ENCODE data around the gene HBA1. TPM values are rescaled to one million over a fixed set of nuclear protein-coding genes. Genes with fewer than 3 reads are reported as not detected.

The HBA1 gene
- total RNA-seq, 1 experiment from 2014 or later, result 3.4 TPM

DNA sequence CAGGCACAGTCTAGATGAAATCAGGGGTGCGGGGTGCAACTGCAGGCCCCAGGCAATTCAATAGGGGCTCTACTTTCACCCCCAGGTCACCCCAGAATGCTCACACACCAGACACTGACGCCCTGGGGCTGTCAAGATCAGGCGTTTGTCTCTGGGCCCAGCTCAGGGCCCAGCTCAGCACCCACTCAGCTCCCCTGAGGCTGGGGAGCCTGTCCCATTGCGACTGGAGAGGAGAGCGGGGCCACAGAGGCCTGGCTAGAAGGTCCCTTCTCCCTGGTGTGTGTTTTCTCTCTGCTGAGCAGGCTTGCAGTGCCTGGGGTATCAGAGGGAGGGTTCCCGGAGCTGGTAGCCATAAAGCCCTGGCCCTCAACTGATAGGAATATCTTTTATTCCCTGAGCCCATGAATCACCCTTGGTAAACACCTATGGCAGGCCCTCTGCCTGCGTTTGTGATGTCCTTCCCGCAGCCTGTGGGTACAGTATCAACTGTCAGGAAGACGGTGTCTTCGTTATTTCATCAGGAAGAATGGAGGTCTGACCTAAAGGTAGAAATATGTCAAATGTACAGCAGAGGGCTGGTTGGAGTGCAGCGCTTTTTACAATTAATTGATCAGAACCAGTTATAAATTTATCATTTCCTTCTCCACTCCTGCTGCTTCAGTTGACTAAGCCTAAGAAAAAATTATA lies 1.6 kb downstream of the HBA1 start (continued):
- TF ChIP-seq ZNF532 (CRISPR knock-in tag; IDR thresholded peaks at IDR 0.05; ENCODE audit: borderline replicate concordance) (no peak), MAX (CRISPR knock-in tag; IDR thresholded peaks at IDR 0.05) (no peak), ZNF263 (CRISPR knock-in tag; IDR thresholded peaks at IDR 0.05; ENCODE audit: low read depth) (no peak), ZNF121 (CRISPR knock-in tag; IDR thresholded peaks at IDR 0.05) (no peak), ZNF671 (CRISPR knock-in tag; IDR thresholded peaks at IDR 0.05) (no peak), NR1H2 (CRISPR knock-in tag; IDR thresholded peaks at IDR 0.05) (no peak), FOXP1 (CRISPR knock-in tag; IDR thresholded peaks at IDR 0.05; ENCODE audit: borderline replicate concordance) (no peak), IRF2 (CRISPR knock-in tag; IDR thresholded peaks at IDR 0.05; ENCODE audit: borderline replicate concordance, low read depth) (no peak), SMAD3 (CRISPR knock-in tag; IDR thresholded peaks at IDR 0.05; ENCODE audit: borderline replicate concordance) (no peak), ZNF416 (CRISPR knock-in tag; IDR thresholded peaks at IDR 0.05) (no peak), ZNF219 (CRISPR knock-in tag; IDR thresholded peaks at IDR 0.05; ENCODE audit: borderline replicate concordance) (no peak), ZNF232 (CRISPR knock-in tag; IDR thresholded peaks at IDR 0.05) (no peak)
- TF ChIP-seq, protein P1, sequence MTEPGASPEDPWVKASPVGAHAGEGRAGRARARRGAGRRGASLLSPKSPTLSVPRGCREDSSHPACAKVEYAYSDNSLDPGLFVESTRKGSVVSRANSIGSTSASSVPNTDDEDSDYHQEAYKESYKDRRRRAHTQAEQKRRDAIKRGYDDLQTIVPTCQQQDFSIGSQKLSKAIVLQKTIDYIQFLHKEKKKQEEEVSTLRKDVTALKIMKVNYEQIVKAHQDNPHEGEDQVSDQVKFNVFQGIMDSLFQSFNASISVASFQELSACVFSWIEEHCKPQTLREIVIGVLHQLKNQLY (CRISPR knock-in tag; IDR thresholded peaks at IDR 0.05), result no peak

GRCh38 chr16:178668-179015 lies 2.2 kb downstream of the HBA1 start:
- ChIA-PET POLR2A (no interaction called here), CTCF (interaction anchor here (0.9 to 1.8 kb wide), 4 partner anchors 10 to 72 kb away, joined by 3 to 6 read pairs (median 3); no protein-coding TSS in a partner anchor)
- H3K27me3 Mint-ChIP-seq (ENCODE audit: low read depth), result peaks cover 66% of the 10 kb centered on the region
- no peaks in the 10 kb centered on the region for H3K36me3 Mint-ChIP-seq
- DNase-seq (ENCODE audit: low spot score) (no peak), ATAC-seq (no peak)
- H3K4me1 Mint-ChIP-seq, result peaks cover 13% of the 10 kb centered on the region
- no peak for TF ChIP-seq HMGXB4 (CRISPR knock-in tag; IDR thresholded peaks at IDR 0.05)
- no peak for TF ChIP-seq ZBTB21 (CRISPR knock-in tag; IDR thresholded peaks at IDR 0.05; ENCODE audit: borderline replicate concordance)
- no peak for TF ChIP-seq MYBL2 (CRISPR knock-in tag; IDR thresholded peaks at IDR 0.05)
- no peaks in the 10 kb centered on the region for H3K9me3 Mint-ChIP-seq
- no peak overlapping the region for H3K27ac Mint-ChIP-seq
- no peak overlapping the region for H3K4me3 Mint-ChIP-seq

Measured in WTC11 (cell line).